NCI-H1436 (cell line): ENCODE data around the gene CD9.
"Not testable (repeated sequence)": the region's sequence is repeated elsewhere in the genome, so short reads cannot be mapped to it uniquely, and the experiment has no call there.

Experiments
- DNase-seq: peaks from one replicate; lab custom pipeline; 2025; lab: John Stamatoyannopoulos, UW

CD9 gene

DNA sequence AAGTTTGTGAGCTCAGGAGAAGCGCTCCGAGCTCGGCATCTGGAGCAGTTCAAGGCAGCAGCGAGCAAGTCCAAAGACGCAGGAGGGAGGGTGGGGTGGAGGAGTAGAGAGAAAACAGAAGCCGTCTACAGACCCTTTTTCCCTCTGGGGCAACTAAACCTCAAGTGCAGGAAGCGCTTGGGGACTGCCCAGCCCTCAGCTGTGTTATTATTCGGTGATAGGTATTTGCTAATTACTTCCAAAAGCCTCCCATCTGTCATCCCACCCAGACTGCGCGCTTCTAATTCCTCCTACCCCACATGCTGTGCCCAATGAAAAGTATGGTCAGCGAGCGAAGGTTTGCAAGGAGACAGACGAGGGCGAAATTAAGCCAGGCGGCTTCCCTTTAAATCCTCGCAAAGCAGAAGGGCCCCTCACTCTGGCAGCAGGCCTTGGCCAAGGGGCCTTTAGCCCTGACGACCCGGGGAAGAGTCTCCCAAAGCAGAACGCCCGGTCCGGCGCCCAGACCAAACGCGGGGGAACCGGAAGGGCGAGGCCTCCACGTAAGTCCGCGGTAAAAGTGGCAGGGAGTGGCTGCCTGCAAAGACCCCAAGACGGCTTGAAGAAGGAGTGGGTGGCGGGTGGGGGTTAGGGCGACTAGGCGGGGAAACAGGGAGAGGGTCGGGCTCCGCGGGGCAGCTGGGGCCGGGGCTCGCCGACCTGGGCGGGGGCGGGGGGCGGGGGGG is 507 bp upstream of the CD9 start:
- no peak for DNase-seq

DNA sequence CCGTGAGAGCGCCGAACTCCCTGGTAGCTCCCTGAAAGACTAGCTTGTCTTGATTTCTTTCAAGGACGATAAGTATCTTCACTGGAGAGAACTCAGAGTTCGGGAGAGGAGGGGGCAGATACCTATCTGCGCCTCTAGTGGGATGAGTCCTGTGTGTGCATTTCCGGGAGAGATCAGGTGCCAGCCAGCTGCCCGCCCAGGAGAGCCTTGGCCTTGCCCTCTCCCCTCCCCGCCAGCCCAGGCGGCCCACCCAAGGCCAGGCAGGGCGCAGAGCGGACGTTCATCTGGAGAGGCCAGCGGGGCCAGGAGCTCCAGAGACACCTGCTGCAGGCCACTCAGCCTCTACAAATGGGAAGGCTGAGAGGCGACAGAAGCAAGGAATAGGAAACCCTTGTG is 1.0 kb downstream of the CD9 start:
- DNase-seq, result no peak

DNA sequence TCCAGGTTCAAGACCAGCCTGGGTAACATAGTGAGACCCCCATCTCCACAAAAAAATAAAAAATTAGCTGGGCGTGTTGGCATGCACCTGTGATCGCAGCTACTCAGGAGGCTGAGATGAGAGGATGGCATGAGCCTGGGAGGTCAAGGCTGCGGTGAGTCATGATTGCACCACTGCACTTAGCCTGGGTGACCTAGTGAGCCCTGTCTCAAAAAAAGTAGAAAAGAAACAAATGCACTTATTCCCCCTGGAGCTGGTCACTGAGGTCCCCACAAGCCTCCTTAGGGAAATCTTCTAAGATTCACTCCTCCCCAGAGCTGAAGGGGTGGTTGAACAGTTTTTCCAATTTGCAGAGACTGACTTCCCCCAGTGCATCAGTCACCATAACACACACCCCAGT is 1.6 kb downstream of the CD9 start:
- DNase-seq, result no peak

DNA sequence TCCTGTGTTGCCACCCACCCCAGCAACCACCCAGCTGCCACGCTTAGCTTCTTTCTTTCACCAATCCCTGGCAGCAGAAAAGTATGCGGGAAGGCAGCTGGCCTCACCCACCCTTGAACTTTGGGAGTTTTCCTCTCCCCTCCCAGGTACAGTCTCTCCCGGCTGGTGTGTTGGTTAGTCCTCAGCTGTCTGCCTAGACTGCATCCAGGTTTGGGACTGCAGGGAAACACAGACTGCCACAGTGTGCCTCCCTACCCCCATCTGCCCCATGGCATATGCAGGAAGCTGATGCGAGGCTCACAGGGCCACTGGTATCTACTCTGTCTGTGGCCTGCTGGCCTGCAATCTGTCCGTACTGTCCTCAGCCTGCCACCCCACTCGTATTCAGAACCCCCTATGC is 2.1 kb downstream of the CD9 start:
- no peak for DNase-seq

DNA sequence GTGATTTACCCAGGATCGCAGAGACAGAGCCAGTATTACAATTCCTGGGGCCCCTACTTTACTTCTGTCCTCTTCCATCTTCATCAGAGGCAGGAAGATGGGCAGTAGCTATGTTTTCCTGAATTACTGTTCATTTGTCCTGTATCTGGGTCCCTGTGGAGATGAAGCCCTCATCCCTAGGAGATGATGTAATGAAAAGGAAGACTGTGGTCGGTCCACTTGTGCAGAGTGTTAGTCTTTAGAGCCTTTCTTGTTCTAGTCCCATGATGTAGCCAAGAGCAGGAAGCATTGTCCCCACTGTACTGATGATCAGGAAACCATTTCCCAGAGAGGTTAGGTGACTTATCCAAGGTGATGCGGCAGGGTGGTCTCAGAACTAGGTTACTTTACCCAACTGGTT is 2.6 kb downstream of the CD9 start:
- no peak for DNase-seq

DNA sequence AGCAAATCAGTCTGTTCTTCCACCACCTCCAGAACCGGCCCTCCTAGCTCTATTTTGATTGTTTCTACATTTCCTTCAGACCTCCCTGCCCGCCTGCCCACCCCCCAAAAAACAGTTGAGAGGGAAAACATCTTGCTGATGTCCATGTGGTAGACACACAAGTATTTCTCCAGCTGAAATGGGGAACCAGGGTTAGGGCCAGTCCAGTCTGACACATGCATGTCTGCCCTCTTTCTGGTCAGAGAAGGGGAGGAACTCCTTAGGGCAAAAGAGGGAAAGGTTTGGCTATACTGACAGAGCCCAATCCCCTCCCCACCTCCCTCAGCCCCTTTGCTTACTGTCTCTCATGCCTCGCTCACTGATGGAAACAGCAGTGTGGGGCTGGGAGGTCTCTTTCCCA is 3.4 kb downstream of the CD9 start:
- no peak for DNase-seq

DNA sequence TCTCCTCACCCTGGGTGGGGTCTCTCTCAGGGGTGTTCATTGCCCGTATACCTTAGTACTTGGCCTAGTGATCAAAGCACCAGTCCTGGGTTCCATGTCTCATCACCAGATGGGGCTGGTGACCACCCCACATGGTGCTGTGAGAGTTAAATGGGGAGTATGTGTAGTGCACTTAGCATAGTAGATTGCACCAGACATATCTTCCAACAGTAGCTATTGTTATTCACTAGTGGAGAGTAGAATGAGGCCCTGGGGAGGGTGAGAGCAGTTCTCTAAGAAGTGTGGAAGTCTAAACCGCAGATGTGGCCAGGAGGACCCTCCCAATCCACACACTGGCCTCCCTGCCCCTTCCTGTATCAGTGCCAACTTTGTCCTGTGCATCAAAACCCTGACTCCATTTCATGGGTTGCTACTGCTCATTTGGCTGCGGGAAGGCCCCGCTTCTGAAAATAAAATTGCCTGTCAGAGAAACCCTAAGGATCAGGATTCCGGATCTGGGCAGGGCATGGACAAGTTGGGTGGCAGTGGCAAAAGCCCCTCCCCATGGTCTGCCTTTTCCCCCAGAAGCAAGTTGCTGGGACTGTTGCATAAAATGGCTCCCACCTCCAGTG is 4.4 kb downstream of the CD9 start:
- DNase-seq, result no peak

DNA sequence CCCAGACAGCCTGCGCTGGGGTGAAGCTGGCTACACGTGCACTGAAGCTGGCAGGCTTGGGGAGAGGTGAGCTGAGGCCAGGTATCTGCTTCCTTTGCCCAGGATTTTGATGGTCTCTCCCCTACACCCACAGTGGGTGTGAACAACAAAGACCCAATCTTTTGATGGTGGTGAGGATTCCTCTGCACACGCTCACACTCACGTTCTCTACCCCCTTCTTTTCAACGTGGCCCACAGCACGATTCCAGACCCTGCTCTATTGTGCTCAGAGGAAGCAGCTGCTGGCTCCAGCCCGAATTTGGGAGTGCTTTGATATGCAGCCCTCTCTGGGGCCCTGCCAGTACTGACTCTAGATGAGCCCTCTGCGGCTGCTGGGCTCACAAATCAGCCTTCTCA is 4.9 kb downstream of the CD9 start:
- no peak for DNase-seq

DNA sequence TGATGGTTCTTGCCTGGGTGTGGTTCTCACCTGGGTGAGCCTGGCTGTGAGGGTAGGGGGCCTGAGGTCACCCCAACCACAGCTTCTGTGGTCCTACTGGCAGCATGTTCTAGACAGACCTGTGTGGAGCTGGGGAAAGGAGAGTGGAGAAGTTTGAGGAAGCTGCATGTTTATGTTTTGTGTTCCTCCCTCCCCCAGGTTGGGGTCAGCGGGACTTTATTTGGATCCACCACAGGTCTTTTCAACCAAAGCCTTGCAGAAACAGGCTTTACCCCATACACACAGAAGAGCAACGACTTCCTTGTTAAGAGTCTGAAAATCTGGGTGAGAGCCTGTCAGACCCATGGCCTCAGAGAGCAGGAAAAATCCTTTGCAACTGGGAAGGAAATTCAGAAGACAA is 5.6 kb downstream of the CD9 start:
- no peak for DNase-seq

DNA sequence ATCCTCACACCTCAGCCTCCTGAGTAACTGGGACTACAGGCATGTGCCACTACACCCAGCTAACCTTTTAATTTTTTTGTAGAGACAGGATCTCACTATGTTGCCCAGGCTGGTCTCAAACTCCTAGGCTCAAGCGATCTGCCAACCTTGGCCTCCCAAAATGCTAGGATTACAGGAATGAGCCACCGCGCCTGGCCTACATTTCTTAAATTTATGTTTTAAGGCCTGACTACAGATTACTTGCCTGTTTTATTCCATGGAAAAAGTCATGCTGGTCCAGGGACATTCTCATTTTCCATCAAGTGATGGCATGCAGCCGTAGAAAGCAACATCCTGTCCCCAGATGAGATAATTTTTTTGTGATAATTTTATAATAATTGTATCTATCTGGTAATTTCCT is 6.1 kb downstream of the CD9 start:
- no peak for DNase-seq

DNA sequence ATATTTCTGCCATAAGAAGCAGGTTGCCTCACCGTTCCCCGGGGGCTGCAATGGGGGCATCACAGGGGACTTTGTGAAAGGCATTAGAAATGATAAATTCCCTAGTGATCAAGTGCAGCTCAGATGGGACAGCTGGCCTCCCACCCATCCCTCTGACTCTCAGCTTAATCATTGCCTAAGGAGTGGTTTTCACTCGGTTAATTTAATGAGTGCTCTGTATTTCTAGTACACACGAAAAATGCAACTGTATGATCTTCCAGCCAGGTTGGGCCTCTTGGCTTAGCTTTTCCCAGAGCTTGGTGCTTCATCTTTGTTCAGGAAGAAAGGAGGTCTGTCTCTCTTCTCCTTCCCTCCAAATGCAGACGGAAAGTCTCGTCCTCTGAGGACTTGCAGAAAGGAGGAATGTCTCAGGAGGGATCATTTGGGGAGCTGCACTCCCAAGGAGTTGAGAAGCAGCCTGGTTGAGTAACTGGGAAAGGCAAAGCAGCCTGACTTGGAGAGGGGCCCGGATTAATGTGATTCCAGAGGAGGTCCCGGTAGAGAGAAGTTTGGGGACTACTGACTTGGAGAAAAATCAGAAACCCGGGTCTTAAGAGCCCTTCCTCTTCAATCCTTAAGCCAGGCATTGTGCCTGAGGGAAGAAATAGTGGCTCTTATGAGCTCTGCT is 7.2 kb downstream of the CD9 start:
- no peak for DNase-seq

DNA sequence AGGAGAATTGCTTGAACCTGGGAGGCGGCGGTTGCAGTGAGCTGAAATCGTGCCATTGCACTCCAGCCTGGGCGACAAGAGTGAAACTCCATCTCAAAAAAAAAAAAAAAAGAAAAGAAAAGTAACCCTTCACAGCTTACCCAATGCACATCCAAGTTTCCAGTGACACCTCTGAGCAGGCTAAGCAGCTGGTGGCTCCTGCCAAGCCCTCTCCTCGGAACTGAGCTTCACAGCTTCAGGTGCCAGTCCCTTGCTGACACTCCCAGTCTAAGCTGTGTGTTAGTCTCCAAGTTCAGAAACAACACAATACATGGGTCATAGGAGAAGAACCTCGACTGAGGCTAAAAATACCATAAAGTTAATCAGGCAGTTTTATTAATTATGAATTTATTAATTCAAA is 7.9 kb downstream of the CD9 start:
- no peak for DNase-seq

DNA sequence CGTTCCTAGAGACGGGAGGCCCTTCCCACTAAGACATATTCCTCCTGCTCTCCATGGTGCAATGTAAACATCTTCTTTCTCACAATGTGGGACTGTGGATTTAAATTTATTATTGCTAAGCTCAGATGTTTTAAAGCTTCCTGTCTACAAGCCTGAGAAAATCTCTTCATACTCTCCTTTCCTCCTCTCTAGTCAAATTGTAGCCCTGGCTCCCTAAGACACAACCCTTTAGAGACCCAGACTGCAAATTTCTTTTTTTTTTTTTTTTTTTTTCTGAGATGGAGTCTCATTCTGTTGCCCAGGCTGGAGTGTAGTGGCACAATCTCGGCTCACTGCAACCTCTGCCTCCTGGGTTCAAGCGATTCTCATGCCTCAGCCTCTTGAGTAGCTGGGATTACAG is 9.2 kb downstream of the CD9 start:
- DNase-seq, result not testable (repeated sequence)

DNA sequence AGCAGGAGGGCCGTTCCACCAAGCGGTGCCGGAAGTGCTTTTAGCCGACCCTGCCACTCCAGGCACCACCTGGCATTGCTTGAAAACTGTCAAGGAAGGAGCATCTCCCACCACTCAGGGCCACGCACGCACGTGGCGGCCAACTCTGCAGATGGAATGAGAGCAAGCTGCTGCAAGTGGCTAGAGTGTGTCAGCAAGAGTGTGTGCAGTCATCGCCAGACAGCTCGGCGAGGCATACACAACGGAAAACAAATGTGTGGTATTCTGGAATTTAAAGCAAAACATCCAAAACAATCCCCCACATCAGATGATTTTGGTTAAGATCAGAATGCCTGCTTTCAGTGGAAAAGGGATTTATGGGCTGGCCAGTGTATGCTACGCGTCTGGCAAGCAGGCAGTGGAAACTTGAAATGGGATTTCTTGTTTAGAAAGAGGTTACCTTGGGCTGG is 11.2 kb downstream of the CD9 start:
- DNase-seq, result no peak

DNA sequence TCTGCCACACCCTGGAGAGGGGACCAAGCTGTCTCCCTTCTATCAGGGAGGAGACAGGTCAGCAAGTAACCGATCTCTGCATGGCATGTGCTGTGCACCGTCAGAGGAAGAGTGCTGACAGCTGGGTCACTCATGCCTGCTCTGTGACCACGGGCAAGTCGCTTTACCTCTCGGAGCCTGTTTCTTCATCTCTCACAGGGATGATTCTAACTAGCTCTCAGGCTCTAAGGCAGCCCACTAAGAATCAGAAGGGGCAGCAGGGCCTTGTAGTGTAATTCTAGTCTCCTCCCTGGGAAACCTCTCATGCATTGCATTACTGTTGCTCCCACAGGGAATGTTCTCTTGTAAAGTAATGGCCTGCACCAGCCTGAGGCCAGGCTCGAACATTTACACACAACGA is 11.9 kb downstream of the CD9 start:
- DNase-seq, result no peak

DNA sequence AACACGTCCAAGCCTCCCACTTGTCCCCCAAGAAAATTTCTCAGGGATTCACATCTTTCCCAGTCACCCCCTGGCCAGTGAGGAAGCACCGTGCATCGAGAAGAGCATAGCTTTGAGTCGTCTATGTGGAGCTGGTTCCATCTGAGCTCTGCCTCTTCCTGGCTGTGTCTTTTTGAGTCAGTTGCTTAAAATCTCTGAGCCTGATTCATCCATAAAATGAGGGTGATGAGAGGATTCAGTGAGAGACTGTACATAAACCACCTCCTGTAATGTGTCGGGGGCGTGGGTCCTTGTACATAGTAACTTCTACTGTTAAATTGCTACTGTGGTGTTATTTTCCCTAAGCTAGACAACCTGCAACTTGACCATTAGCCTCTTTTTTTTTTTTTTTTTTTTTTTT is 13.8 kb downstream of the CD9 start:
- no peak for DNase-seq

DNA sequence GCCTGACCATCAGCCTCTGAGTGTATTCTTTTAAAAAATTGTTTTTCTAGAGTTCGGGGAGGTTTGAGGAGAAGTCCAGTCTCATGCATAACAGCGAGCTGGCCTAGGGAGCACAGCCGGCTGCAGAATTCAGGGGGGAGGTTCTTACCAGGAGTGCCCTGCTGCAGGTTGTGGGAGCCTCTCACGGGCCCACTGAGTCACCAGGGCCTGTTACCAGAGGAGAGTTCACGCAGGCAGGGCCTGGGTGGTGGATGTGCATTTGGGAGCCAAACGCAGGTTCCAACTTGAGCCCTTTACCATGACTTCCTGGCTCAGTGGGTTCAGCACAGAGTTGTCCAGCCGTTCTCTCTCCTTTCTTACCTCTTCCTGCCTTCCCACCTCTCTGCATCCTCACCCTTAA is 14.4 kb downstream of the CD9 start:
- no peak for DNase-seq

DNA sequence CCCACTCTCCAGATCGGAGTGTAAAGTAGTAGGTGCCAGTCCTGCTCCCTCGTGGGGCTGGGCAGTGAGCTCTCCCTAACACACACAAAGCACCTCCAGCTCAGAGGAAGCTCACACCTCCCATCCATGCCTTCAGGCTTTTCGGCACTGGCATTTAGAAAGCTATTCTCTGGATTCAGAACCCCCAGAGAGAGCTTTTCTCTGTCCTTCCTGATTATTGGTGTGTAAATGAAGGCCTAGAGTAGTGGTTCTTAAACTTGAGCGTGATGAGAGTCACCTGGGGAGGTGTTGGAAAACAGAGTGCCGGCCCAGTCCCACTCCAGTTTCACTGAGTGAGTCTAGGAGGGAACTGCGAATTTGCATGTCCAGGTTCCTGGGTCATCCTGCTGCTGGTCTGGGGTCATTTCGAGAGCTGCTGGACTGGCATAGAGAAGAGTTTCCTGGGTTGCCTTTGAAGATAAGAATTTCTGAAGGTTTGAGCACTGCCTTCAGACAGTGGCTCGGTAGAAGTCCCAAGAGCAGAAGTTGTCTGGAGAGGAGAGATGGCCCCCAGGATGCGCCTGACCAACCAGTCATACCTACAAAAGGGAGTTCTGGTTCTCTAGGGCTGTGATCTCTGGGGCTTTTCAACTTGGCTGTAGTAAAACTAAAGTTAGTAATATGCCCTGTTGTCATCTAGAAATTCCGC is 15.1 kb downstream of the CD9 start:
- no peak for DNase-seq

DNA sequence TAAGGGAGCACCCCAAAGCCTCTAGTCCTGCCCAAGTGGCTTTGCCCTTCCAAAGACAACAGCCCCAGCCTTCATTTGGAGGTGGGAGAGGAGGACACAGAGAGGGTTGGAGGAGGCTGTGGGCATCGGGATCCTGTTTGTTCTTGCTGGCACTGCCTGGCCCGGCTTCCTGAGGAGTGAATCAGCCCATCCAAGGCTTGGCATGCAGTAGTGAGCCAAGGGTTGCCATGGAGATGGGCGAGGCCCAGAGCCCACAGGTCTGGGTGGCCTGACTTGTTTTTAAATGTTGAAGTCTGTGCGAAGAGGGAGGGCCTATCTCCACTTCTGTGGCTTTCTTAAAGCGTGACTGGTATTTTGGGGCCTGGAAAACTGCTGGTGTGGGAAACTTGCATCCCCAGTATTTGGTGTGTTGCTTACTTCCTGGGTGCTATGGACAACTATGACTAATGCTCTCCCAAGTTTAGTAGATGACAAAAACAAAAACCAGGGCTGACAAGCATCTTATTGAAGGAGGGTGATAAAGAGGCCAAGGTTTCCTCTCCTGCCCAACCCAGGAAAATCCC is 15.8 kb downstream of the CD9 start:
- DNase-seq, result no peak

DNA sequence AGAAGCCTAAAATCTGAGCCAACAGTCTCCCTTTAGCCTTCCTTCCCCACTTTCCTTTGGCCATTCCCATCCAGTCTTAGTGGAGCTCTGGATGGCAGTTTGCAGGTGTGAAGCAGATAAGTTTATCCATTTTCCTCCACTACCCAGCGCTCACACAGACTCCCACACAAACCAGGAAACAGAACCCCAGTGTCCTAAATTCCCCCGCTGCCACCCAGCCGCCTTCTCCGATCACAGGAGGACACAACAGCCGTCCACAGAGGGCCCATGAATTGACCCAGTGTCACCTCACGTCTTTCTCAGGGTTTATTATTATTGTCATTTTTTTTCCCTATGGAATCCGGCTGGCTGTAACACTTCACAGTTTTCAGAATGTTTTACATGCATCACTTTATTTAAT is 16.4 kb downstream of the CD9 start:
- no peak for DNase-seq

DNA sequence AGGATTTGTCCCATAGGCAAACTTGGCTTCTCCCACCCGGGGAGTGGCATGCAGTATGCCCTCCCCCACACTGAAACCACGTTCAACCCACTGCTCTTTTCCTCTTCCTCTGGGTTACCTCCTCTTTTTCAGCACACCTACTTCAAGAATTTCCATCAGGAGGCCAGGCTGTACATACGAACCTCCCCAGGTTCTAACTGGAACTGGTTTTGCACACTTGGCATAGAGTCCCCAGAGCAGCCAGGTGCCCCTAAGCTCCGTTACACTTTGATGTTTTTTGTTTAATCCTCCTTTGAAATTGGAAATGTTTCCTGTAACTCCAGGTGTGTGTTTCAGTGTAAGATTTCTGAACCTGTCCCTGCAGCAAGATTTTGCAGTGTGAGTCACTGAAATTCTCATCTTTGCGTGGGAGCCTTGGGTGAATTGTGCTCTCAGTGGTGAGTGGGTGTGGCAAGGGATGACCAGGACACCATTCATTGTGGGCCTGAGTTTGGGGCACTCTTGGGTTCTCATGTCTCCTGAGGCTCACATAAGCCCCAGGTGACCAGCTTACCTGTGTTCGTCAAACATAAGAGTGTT is 18.2 kb downstream of the CD9 start:
- DNase-seq, result no peak

DNA sequence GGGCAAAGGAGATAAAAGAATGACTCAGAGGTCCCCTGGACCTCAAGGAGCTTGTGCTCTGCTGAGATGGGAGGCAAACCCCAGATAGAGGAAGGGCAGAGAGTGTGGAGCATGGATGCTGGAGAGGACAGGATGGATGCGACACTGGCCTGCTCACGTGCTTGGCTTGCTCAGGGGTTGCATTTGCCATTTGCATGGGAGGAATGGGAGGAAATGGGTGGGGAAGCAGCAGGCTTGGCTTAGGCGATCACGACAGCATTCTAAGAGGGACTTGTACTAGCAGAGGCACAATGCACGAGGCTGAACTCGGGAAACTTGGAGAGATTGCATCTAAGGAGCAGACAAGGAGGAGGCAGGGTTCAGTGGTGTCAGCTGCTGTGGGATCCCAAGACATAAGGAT is 19.8 kb downstream of the CD9 start:
- DNase-seq, result no peak
